ENCODE data around the gene CD8A. TPM values are rescaled to one million over a fixed set of nuclear protein-coding genes. Genes with fewer than 3 reads are reported as not detected.

Gene CD8A
- total and polyA plus RNA-seq, 2 of the 8 experiments (the other 6 are each of a cell fraction or from before 2014, with no cell fraction given): 0.14 to 0.39 TPM

GRCh38 chr2:86791573-86791972, 860 bp upstream of the CD8A start:
- Histone ChIP-seq H3K27me3 (replicated peaks in 1 of 4; ENCODE audit: control insufficient read depth in 3 of 4, extremely low read depth in 1 of 4, insufficient read depth in 3 of 4, low read length in 3 of 4) (peaks cover 34 to 53% (median 49%) of the 10 kb centered on the region in 4 experiments), H3K79me1 (ENCODE audit: low read depth, low read length) (no peaks in the 10 kb centered on the region), H3K4ac (replicated peaks; ENCODE audit: insufficient read length, low read depth, low read length) (no peak overlapping the region), H2BK120ac (replicated peaks; ENCODE audit: low read depth, low read length) (no peak overlapping the region), H3K4me2 (ENCODE audit: insufficient read depth in 1 of 2, low read depth in 2 of 2, low read length in 2 of 2) (peak overlapping the region; percentile 69 to 73), H4K5ac (ENCODE audit: insufficient read length, low read depth, low read length) (no peak overlapping the region), H2BK5ac (ENCODE audit: low read depth, low read length) (0 out of 2 replicates have a peak overlapping the region, but pooled peaks have one; percentile 35), H4K91ac (replicated peaks; ENCODE audit: insufficient read length, low read length) (no peak overlapping the region), H3K56ac (replicated peaks; ENCODE audit: insufficient read length, low read depth, low read length) (no peak overlapping the region), H4K20me1 (replicated peaks in 1 of 2; ENCODE audit: control insufficient read depth in 1 of 2, insufficient read depth in 2 of 2, low read length in 2 of 2) (peaks cover 0 to 10% of the 10 kb centered on the region in 2 experiments), H3K4me3 (ENCODE audit: extremely low read depth in 1 of 4, insufficient read depth in 2 of 4, low read depth in 3 of 4, low read length in 4 of 4) (peak overlapping the region in 2 of 4 experiments; percentile 12 to 53; a peak in 5 of 8 replicates), H4K8ac (ENCODE audit: extremely low read depth, insufficient read depth, low read length) (no peak overlapping the region; the same call in 1 of the 2 replicates), H3K27ac (ENCODE audit: low read depth, low read length) (no peak overlapping the region), H3K23ac (ENCODE audit: insufficient read length) (no peak overlapping the region), H2AK5ac (ENCODE audit: low read depth, low read length) (no peak overlapping the region), H2BK12ac (ENCODE audit: low read depth, low read length) (no peak overlapping the region), H3K79me2 (ENCODE audit: control insufficient read depth in 1 of 2, insufficient read depth in 2 of 2, low read length in 2 of 2) (no peaks in the 10 kb centered on the region), H3K14ac (ENCODE audit: insufficient read length) (no peak overlapping the region), H2BK20ac (ENCODE audit: low read length) (no peak overlapping the region), H3K23me2 (ENCODE audit: low read depth, low read length) (peaks cover 14% of the 10 kb centered on the region), H2AFZ (ENCODE audit: low read length) (0 out of 2 replicates have a peak overlapping the region, but pooled peaks have one; percentile 28), H3K18ac (ENCODE audit: extremely low read depth, low read length) (no peak overlapping the region), H3K9me3 (ENCODE audit: insufficient read depth in 2 of 2, low read depth in 1 of 2, low read length in 1 of 2) (peaks cover 3 to 4% of the 10 kb centered on the region in 2 experiments; a peak in 3 of 4 replicates), H3K9ac (replicated peaks in 1 of 4; ENCODE audit: extremely low read depth in 1 of 4, low read depth in 3 of 4, low read length in 3 of 4) (no peak overlapping the region), H3K36me3 (ENCODE audit: control insufficient read depth in 2 of 4, insufficient read depth in 4 of 4, low read length in 3 of 4) (peaks cover 0 to 8% (median under 1%) of the 10 kb centered on the region in 4 experiments; a peak in 1 of 8 replicates), H3K4me1 (replicated peaks in 1 of 4; ENCODE audit: control insufficient read depth in 3 of 4, insufficient read depth in 4 of 4, low read length in 3 of 4) (peaks cover 0 to 9% (median 4%) of the 10 kb centered on the region in 4 experiments; a peak in 5 of 7 replicates), H2BK15ac (ENCODE audit: low read length) (no peak overlapping the region)
- TF ChIP-seq ATF3 (IDR thresholded peaks at IDR 0.05; ENCODE audit: insufficient read depth, low read depth, low read length) (no peak), SP4 (IDR thresholded peaks at IDR 0.05; ENCODE audit: low read length) (no peak), ZNF274 (IDR thresholded peaks at IDR 0.05; ENCODE audit: borderline replicate concordance, extremely low read depth, low read length) (no peak), RFX5 (IDR thresholded peaks at IDR 0.05; ENCODE audit: borderline replicate concordance, low read depth, low read length) (no peak), KDM5A (IDR thresholded peaks at IDR 0.05; ENCODE audit: low read length) (no peak), RBBP5 (IDR thresholded peaks at IDR 0.05; ENCODE audit: borderline replicate concordance, low read depth, low read length) (no peak), GABPA (IDR thresholded peaks at IDR 0.05; ENCODE audit: borderline replicate concordance, insufficient read depth, low read length) (no peak), BCL11A (IDR thresholded peaks at IDR 0.05; ENCODE audit: low read depth in 2 of 2, low read length in 2 of 2) (no peak), MAX (IDR thresholded peaks at IDR 0.05) (peak; percentile 73), KDM4A (IDR thresholded peaks at IDR 0.05; ENCODE audit: low read depth, low read length, severe bottlenecking) (no peak), E2F6 (IDR thresholded peaks at IDR 0.05) (peak; percentile 79), SRF (IDR thresholded peaks at IDR 0.05; ENCODE audit: low read depth, low read length) (no peak)
- FAIRE-seq (no peak), DNase-seq (ENCODE audit: low read depth in 1 of 2, low spot score in 2 of 2) (no peak)
- WGBS, 2 experiments (ENCODE audit: extremely low coverage in 1 of 2, insufficient coverage in 1 of 2, insufficient read length in 1 of 2, insufficient replicate concordance in 2 of 2, low coverage in 1 of 2, low lambda C conversion rate in 2 of 2, missing lambda C conversion rate in 1 of 2): 43% methylated on average over 7 of the region's 7 CpGs; no CpG with 5 or more reads in 1 of the 2 experiments
- ChIA-PET CTCF (ENCODE audit: partially characterized antibody) (interaction anchor here (0.9 to 1.5 kb wide), 3 partner anchors 9 to 27 kb away, joined by 3 to 7 read pairs (median 6); no protein-coding TSS in a partner anchor), POLR2A (ENCODE audit: partially characterized antibody) (interaction anchor here (1.2 kb wide), 1 partner anchor 9 kb away, joined by 5 read pairs; no protein-coding TSS in a partner anchor)
